ENCODE measurements around the gene ZEB2.

DNA sequence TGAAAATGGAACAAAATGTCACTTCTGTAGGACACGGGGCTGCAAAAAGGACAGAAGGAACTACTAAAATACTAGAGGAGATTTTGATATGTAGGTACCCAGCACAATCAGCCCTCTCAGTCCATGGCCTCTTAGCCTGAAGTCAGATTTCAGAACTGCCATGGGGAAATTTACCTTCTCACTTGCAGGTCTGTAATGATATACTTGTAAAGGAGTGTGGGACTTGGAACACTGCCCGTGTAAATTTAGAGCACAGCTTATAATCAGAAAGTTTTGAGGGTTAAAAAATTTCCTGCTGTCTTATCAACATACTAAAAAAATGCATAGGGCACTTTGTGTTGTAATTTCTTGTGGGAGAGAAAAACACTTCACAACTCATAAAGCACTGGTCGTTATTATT, 60.6 kb downstream of the ZEB2 start:
- no peak for TF ChIP-seq POLR2AphosphoS5 (IDR thresholded peaks at IDR 0.05)
- TF ChIP-seq, protein P1, sequence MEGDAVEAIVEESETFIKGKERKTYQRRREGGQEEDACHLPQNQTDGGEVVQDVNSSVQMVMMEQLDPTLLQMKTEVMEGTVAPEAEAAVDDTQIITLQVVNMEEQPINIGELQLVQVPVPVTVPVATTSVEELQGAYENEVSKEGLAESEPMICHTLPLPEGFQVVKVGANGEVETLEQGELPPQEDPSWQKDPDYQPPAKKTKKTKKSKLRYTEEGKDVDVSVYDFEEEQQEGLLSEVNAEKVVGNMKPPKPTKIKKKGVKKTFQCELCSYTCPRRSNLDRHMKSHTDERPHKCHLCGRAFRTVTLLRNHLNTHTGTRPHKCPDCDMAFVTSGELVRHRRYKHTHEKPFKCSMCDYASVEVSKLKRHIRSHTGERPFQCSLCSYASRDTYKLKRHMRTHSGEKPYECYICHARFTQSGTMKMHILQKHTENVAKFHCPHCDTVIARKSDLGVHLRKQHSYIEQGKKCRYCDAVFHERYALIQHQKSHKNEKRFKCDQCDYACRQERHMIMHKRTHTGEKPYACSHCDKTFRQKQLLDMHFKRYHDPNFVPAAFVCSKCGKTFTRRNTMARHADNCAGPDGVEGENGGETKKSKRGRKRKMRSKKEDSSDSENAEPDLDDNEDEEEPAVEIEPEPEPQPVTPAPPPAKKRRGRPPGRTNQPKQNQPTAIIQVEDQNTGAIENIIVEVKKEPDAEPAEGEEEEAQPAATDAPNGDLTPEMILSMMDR (IDR thresholded peaks at IDR 0.05): no peak

Data from transverse colon (tissue), 4 donors.